ENCODE results near the gene SYNDIG1.

GRCh38 chr20:24537210-24537609 lies 67.8 kb downstream of the SYNDIG1 start:
- TF ChIP-seq CTCF (conservative IDR thresholded peaks at IDR 0.05; ENCODE audit: low read depth, low read length) (no peak), EZH2phosphoT487 (IDR thresholded peaks at IDR 0.05; ENCODE audit: borderline replicate concordance, low read length) (no peak), EZH2 (IDR thresholded peaks at IDR 0.05; ENCODE audit: low read length, unreplicated experiment) (no peak)

Measured in PC-3 (cell line).